ENCODE measurements around the gene PPP1R10.

PPP1R10 gene

GRCh38 chr6:30646450-30647241, 29.6 kb upstream of the PPP1R10 start, which contains the start of gene C6orf136:
Gene C6orf136, plus strand, starts transcription at chr6:30647133. Its CDS starts 99 bp downstream, at chr6:30647232.
- H3K36me3 ChIP-seq (ENCODE audit: control insufficient read depth, insufficient read depth, low read length): peaks cover 7% of the 10 kb centered on the region

GRCh38 chr6:30645989-30646388, 28.9 kb upstream of the PPP1R10 start:
- H3K4me1 ChIP-seq (ENCODE audit: control insufficient read depth, insufficient read depth, low read length): peaks cover 6% of the 10 kb centered on the region
- H3K36me3 ChIP-seq (ENCODE audit: control insufficient read depth, insufficient read depth, low read length): peaks cover 10% of the 10 kb centered on the region
- no peak overlapping the region for H3K9ac ChIP-seq (ENCODE audit: low read depth, low read length)
- peak overlapping the region; percentile 90 for H3K4me3 ChIP-seq (ENCODE audit: low read depth, low read length)
- no peaks in the 10 kb centered on the region for H3K27me3 ChIP-seq (ENCODE audit: control insufficient read depth, insufficient read depth, low read length)
- no peaks in the 10 kb centered on the region for H3K9me3 ChIP-seq (ENCODE audit: control insufficient read depth, insufficient read depth, low read length)

More at GRCh38 chr6:30646450-30647241, 29.6 kb upstream of the PPP1R10 start, which contains the start of gene C6orf136:
- Histone ChIP-seq H3K4me1 (ENCODE audit: control insufficient read depth, insufficient read depth, low read length) (peaks cover 6% of the 10 kb centered on the region), H3K9me3 (ENCODE audit: control insufficient read depth, insufficient read depth, low read length) (no peaks in the 10 kb centered on the region), H3K4me3 (ENCODE audit: low read depth, low read length) (peak within 1 kb of the TSS; percentile 90), H3K27me3 (ENCODE audit: control insufficient read depth, insufficient read depth, low read length) (no peaks in the 10 kb centered on the region), H3K9ac (ENCODE audit: low read depth, low read length) (peak within 1 kb of the TSS; percentile 81)

- no peak overlapping the region for H3K9ac ChIP-seq (ENCODE audit: low read depth, low read length)
- H3K36me3 ChIP-seq (ENCODE audit: control insufficient read depth, insufficient read depth, low read length): peaks cover 15% of the 10 kb centered on the region
- H3K27me3 ChIP-seq (ENCODE audit: control insufficient read depth, insufficient read depth, low read length): no peaks in the 10 kb centered on the region
- no peaks in the 10 kb centered on the region for H3K9me3 ChIP-seq (ENCODE audit: control insufficient read depth, insufficient read depth, low read length)
- peaks cover 6% of the 10 kb centered on the region for H3K4me1 ChIP-seq (ENCODE audit: control insufficient read depth, insufficient read depth, low read length)
- no peak overlapping the region for H3K4me3 ChIP-seq (ENCODE audit: low read depth, low read length)
These were observed 27.7 kb upstream of the PPP1R10 start for GRCh38 chr6:30644769-30645168.

GRCh38 chr6:30643656-30644055, 26.6 kb upstream of the PPP1R10 start:
- Histone ChIP-seq H3K27me3 (ENCODE audit: control insufficient read depth, insufficient read depth, low read length) (no peaks in the 10 kb centered on the region), H3K36me3 (ENCODE audit: control insufficient read depth, insufficient read depth, low read length) (peaks cover 15% of the 10 kb centered on the region), H3K9me3 (ENCODE audit: control insufficient read depth, insufficient read depth, low read length) (no peaks in the 10 kb centered on the region), H3K9ac (ENCODE audit: low read depth, low read length) (no peak overlapping the region), H3K4me3 (ENCODE audit: low read depth, low read length) (no peak overlapping the region), H3K4me1 (ENCODE audit: control insufficient read depth, insufficient read depth, low read length) (peaks cover 6% of the 10 kb centered on the region)

GRCh38 chr6:30641048-30641447, 24.0 kb upstream of the PPP1R10 start:
- no peak overlapping the region for H3K4me3 ChIP-seq (ENCODE audit: low read depth, low read length)
- no peaks in the 10 kb centered on the region for H3K9me3 ChIP-seq (ENCODE audit: control insufficient read depth, insufficient read depth, low read length)
- H3K4me1 ChIP-seq (ENCODE audit: control insufficient read depth, insufficient read depth, low read length): peaks cover under 1% of the 10 kb centered on the region
- H3K27me3 ChIP-seq (ENCODE audit: control insufficient read depth, insufficient read depth, low read length): no peaks in the 10 kb centered on the region
- no peak overlapping the region for H3K9ac ChIP-seq (ENCODE audit: low read depth, low read length)
- peaks cover 15% of the 10 kb centered on the region for H3K36me3 ChIP-seq (ENCODE audit: control insufficient read depth, insufficient read depth, low read length)

GRCh38 chr6:30640481-30640880, 23.4 kb upstream of the PPP1R10 start:
- no peaks in the 10 kb centered on the region for H3K9me3 ChIP-seq (ENCODE audit: control insufficient read depth, insufficient read depth, low read length)
- no peaks in the 10 kb centered on the region for H3K4me1 ChIP-seq (ENCODE audit: control insufficient read depth, insufficient read depth, low read length)
- H3K27me3 ChIP-seq (ENCODE audit: control insufficient read depth, insufficient read depth, low read length): no peaks in the 10 kb centered on the region
- no peak overlapping the region for H3K9ac ChIP-seq (ENCODE audit: low read depth, low read length)
- H3K4me3 ChIP-seq (ENCODE audit: low read depth, low read length): no peak overlapping the region
- H3K36me3 ChIP-seq (ENCODE audit: control insufficient read depth, insufficient read depth, low read length): peaks cover 15% of the 10 kb centered on the region

- H3K27me3 ChIP-seq (ENCODE audit: control insufficient read depth, insufficient read depth, low read length): no peaks in the 10 kb centered on the region
- no peaks in the 10 kb centered on the region for H3K9me3 ChIP-seq (ENCODE audit: control insufficient read depth, insufficient read depth, low read length)
- no peak overlapping the region for H3K9ac ChIP-seq (ENCODE audit: low read depth, low read length)
- H3K36me3 ChIP-seq (ENCODE audit: control insufficient read depth, insufficient read depth, low read length): peaks cover 10% of the 10 kb centered on the region
- no peak overlapping the region for H3K4me3 ChIP-seq (ENCODE audit: low read depth, low read length)
- no peaks in the 10 kb centered on the region for H3K4me1 ChIP-seq (ENCODE audit: control insufficient read depth, insufficient read depth, low read length)
These were observed 18.8 kb upstream of the PPP1R10 start for GRCh38 chr6:30635834-30636233.

GRCh38 chr6:30626484-30627366, 9.7 kb upstream of the PPP1R10 start, which contains the start of gene ATAT1:
Gene ATAT1, plus strand, starts transcription at chr6:30626874.
- Histone ChIP-seq H3K9me3 (ENCODE audit: control insufficient read depth, insufficient read depth, low read length) (no peaks in the 10 kb centered on the region), H3K36me3 (ENCODE audit: control insufficient read depth, insufficient read depth, low read length) (peaks cover 31% of the 10 kb centered on the region), H3K27me3 (ENCODE audit: control insufficient read depth, insufficient read depth, low read length) (no peaks in the 10 kb centered on the region), H3K4me3 (ENCODE audit: low read depth, low read length) (peak within 1 kb of the TSS; percentile 89), H3K9ac (ENCODE audit: low read depth, low read length) (peak within 1 kb of the TSS; percentile 48), H3K4me1 (ENCODE audit: control insufficient read depth, insufficient read depth, low read length) (peaks cover 5% of the 10 kb centered on the region)

- H3K27me3 ChIP-seq (ENCODE audit: control insufficient read depth, insufficient read depth, low read length): no peaks in the 10 kb centered on the region
- peaks cover 35% of the 10 kb centered on the region for H3K36me3 ChIP-seq (ENCODE audit: control insufficient read depth, insufficient read depth, low read length)
- no peaks in the 10 kb centered on the region for H3K9me3 ChIP-seq (ENCODE audit: control insufficient read depth, insufficient read depth, low read length)
- no peak overlapping the region for H3K9ac ChIP-seq (ENCODE audit: low read depth, low read length)
- no peak overlapping the region for H3K4me3 ChIP-seq (ENCODE audit: low read depth, low read length)
- peaks cover 5% of the 10 kb centered on the region for H3K4me1 ChIP-seq (ENCODE audit: control insufficient read depth, insufficient read depth, low read length)
These were observed 8.5 kb upstream of the PPP1R10 start for GRCh38 chr6:30625511-30625910.

GRCh38 chr6:30619561-30619960, 2.5 kb upstream of the PPP1R10 start:
- H3K36me3 ChIP-seq (ENCODE audit: control insufficient read depth, insufficient read depth, low read length): peaks cover 30% of the 10 kb centered on the region
- H3K4me1 ChIP-seq (ENCODE audit: control insufficient read depth, insufficient read depth, low read length): peaks cover 1% of the 10 kb centered on the region
- no peak overlapping the region for H3K9ac ChIP-seq (ENCODE audit: low read depth, low read length)
- no peaks in the 10 kb centered on the region for H3K9me3 ChIP-seq (ENCODE audit: control insufficient read depth, insufficient read depth, low read length)
- no peak overlapping the region for H3K4me3 ChIP-seq (ENCODE audit: low read depth, low read length)
- no peaks in the 10 kb centered on the region for H3K27me3 ChIP-seq (ENCODE audit: control insufficient read depth, insufficient read depth, low read length)

GRCh38 chr6:30618270-30618797, 1.3 kb upstream of the PPP1R10 start:
- H3K9me3 ChIP-seq (ENCODE audit: control insufficient read depth, insufficient read depth, low read length): no peaks in the 10 kb centered on the region
- H3K4me1 ChIP-seq (ENCODE audit: control insufficient read depth, insufficient read depth, low read length): peaks cover 6% of the 10 kb centered on the region
- peaks cover 21% of the 10 kb centered on the region for H3K36me3 ChIP-seq (ENCODE audit: control insufficient read depth, insufficient read depth, low read length)
- peak overlapping the region; percentile 97 for H3K9ac ChIP-seq (ENCODE audit: low read depth, low read length)
- no peaks in the 10 kb centered on the region for H3K27me3 ChIP-seq (ENCODE audit: control insufficient read depth, insufficient read depth, low read length)
- H3K4me3 ChIP-seq (ENCODE audit: low read depth, low read length): peak overlapping the region; percentile 90

All from iPS-15b (cell line).